Activated naive CD8-positive, alpha-beta T cell treated with anti-CD3 and anti-CD28 coated beads, Interleukin-2, amount 50 U/mL, for 24 hours (primary cell): ENCODE data around the gene POMGNT2.
A peak's percentile ranks its signal among the peaks of the same experiment; 100 is the strongest.

Source experiments
- ATAC-seq: fragments of 150-1000 bp; cut with Tn5 transposase; one replicate; pipeline ENCODE4 v1.10.0; 2021
- DNase-seq: peaks from one replicate; pipeline ENCODE4 v3.0.0; 2021
- H3K27ac Mint-ChIP-seq: one replicate; pipeline ENCODE4 v1.8.0; 2021; ENCODE audit warnings: mild to moderate bottlenecking, mixed read lengths
- H3K27me3 Mint-ChIP-seq: one replicate; pipeline ENCODE4 v1.8.0; 2021; ENCODE audit warnings: mixed read lengths
- H3K36me3 Mint-ChIP-seq: one replicate; pipeline ENCODE4 v1.8.0; 2021; ENCODE audit warnings: low read depth, mixed read lengths
- H3K4me1 Mint-ChIP-seq: one replicate; pipeline ENCODE4 v1.8.0; 2021; ENCODE audit warnings: mixed read lengths
- H3K4me3 Mint-ChIP-seq: one replicate; pipeline ENCODE4 v1.8.0; 2021; ENCODE audit warnings: mild to moderate bottlenecking, moderate library complexity, mixed read lengths
- H3K9me3 Mint-ChIP-seq: one replicate; pipeline ENCODE4 v1.8.0; 2021; ENCODE audit warnings: mixed read lengths

The POMGNT2 gene

GRCh38 chr3:43091481-43091880 is 14.4 kb downstream of the POMGNT2 start:
- no peak overlapping the region for H3K27ac Mint-ChIP-seq
- DNase-seq = no peak
- no peak for ATAC-seq
- H3K9me3 Mint-ChIP-seq = no peaks in the 10 kb centered on the region
- H3K27me3 Mint-ChIP-seq = no peaks in the 10 kb centered on the region
- no peak overlapping the region for H3K4me3 Mint-ChIP-seq
- H3K36me3 Mint-ChIP-seq = no peaks in the 10 kb centered on the region
- peaks cover 5% of the 10 kb centered on the region for H3K4me1 Mint-ChIP-seq

- Mint-ChIP-seq H3K27me3 (no peaks in the 10 kb centered on the region), H3K36me3 (peaks cover 5% of the 10 kb centered on the region), H3K27ac (no peak overlapping the region), H3K9me3 (no peaks in the 10 kb centered on the region), H3K4me1 (peaks cover 5% of the 10 kb centered on the region), H3K4me3 (no peak overlapping the region)
- DNase-seq (no peak), ATAC-seq (no peak)
These were observed 15.6 kb downstream of the POMGNT2 start for GRCh38 chr3:43090238-43090637.

GRCh38 chr3:43089081-43089480 is 16.8 kb downstream of the POMGNT2 start:
- no peaks in the 10 kb centered on the region for H3K27me3 Mint-ChIP-seq
- peaks cover 12% of the 10 kb centered on the region for H3K36me3 Mint-ChIP-seq
- DNase-seq (no peak), ATAC-seq (no peak)
- no peak overlapping the region for H3K4me3 Mint-ChIP-seq
- peaks cover 5% of the 10 kb centered on the region for H3K4me1 Mint-ChIP-seq
- peaks cover 5% of the 10 kb centered on the region for H3K9me3 Mint-ChIP-seq
- H3K27ac Mint-ChIP-seq = no peak overlapping the region

DNA sequence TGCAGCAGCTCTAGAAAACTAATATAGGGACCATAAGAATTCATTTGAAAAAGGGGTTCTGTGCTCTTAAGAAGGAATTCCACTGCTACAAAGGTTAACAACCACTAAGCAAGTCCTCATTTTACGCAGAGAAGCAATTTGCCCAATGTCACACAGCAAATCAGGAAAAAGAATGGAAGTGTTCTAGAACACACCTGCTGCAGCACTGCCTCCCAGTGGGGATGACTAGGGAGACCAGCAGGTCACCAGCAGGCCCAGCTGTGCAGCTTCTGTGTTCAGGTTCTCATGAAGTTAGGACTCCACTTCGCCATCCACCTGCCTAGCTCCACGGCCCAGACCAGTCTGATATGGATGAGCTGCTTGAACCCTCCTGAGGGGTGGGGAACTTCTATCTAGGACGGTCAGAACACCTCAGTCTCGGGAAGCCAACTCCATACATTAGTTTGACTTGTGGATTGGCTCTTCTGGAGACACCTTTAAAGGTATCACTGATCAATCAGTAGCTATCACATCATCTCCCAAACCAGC is 18.6 kb downstream of the POMGNT2 start:
- H3K27ac Mint-ChIP-seq = no peak overlapping the region
- no peak for DNase-seq
- peaks cover 22% of the 10 kb centered on the region for H3K9me3 Mint-ChIP-seq
- peaks cover 29% of the 10 kb centered on the region for H3K36me3 Mint-ChIP-seq
- no peak for ATAC-seq
- H3K4me1 Mint-ChIP-seq = peaks cover 5% of the 10 kb centered on the region
- no peaks in the 10 kb centered on the region for H3K27me3 Mint-ChIP-seq
- H3K4me3 Mint-ChIP-seq = no peak overlapping the region

DNA sequence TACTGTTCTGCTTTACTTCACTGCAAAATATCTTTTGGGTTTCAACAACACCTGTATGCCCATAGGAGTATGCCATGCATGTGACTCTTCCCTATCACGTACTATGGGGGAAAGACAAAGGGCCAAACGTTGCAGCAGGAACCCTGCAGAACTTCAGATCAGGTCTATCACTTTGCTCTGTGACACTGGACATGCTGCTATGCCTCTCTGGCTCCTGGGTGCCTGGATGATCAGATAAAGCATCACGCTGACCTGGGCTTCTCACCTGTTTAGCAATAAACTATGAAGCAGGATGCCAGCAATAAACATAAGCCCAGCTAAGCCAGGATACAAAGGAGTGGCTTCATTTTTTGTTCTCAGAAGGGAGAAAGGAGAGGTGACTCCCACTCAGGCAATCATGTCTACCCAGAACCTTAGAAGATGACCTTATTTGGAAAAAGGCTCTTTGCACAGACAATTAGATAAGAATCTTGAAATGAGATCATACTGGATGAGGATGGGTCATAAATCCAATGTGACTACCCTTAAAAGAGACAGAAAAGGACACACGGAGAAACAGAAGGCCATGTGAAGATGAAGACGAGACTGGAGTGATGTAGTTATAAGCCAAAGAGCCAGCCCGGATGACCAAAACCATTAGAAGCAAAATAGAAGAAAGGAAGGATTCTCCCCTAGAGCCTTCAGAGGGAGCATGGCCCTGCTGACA is 19.3 kb downstream of the POMGNT2 start:
- Mint-ChIP-seq H3K9me3 (peaks cover 25% of the 10 kb centered on the region), H3K27ac (no peak overlapping the region), H3K4me1 (peaks cover 5% of the 10 kb centered on the region), H3K36me3 (peaks cover 33% of the 10 kb centered on the region), H3K4me3 (no peak overlapping the region), H3K27me3 (no peaks in the 10 kb centered on the region)
- no peak for DNase-seq
- ATAC-seq = peak; percentile 7

GRCh38 chr3:43082457-43082856 is 23.4 kb downstream of the POMGNT2 start:
- Mint-ChIP-seq H3K27me3 (no peaks in the 10 kb centered on the region), H3K4me3 (no peak overlapping the region), H3K27ac (no peak overlapping the region), H3K36me3 (peaks cover 61% of the 10 kb centered on the region), H3K9me3 (peaks cover 25% of the 10 kb centered on the region), H3K4me1 (peaks cover 5% of the 10 kb centered on the region)
- DNase-seq = no peak
- ATAC-seq = no peak

GRCh38 chr3:43081796-43082195 is 24.1 kb downstream of the POMGNT2 start:
- Mint-ChIP-seq H3K27ac (no peak overlapping the region), H3K36me3 (peaks cover 61% of the 10 kb centered on the region), H3K4me1 (peaks cover 3% of the 10 kb centered on the region), H3K27me3 (no peaks in the 10 kb centered on the region), H3K4me3 (no peak overlapping the region), H3K9me3 (peaks cover 25% of the 10 kb centered on the region)
- ATAC-seq = no peak
- no peak for DNase-seq

DNA sequence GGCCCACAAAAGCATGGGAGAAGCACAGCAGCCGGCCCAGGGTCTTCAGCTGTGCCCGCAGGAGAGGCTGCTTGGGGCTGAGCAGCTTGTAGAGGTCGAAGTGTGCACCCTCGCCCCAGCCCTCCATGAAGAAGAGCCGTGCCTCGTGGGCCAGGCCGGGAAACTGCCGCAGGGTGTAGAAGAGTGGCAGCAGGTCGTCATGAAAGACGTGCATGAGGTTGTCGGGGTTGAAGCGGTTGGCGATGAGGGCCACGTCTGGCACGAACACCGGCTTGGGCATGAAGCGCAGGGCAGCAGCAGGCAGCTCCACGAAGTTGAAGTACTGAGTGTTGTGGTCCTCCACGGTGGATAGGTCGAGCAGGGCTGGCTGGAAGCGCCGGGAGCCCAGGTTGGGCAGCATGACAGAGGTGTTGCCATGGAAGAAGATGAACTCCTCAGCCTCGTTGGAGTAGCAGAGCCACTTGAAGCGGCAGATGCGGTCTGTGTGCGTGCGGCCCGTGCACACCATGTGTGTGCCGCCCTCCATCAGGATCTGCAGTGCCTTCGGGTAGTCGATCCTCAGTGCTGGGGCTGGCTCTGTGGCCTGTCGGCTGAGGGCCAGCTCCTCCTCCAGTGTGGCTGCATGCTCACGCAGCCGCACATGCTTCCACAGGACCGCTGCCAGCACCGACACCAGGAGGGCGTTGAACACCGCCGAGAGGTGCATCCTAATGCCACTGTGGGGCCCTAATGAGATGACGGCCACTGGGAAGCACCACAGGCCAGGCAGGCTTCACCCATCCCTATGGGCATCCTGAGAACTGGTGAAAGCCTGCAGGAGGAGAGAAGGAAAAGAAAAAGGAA is 24.9 kb downstream of the POMGNT2 start:
- Mint-ChIP-seq H3K9me3 (peaks cover 25% of the 10 kb centered on the region), H3K27ac (no peak overlapping the region), H3K4me1 (no peaks in the 10 kb centered on the region), H3K4me3 (no peak overlapping the region), H3K27me3 (no peaks in the 10 kb centered on the region), H3K36me3 (peaks cover 61% of the 10 kb centered on the region)
- DNase-seq = no peak
- no peak for ATAC-seq

GRCh38 chr3:43079536-43080332 is 26.1 kb downstream of the POMGNT2 start:
- DNase-seq (no peak), ATAC-seq (no peak)
- Mint-ChIP-seq H3K4me1 (no peaks in the 10 kb centered on the region), H3K36me3 (peaks cover 53% of the 10 kb centered on the region), H3K9me3 (peaks cover 25% of the 10 kb centered on the region), H3K27ac (no peak overlapping the region), H3K27me3 (no peaks in the 10 kb centered on the region), H3K4me3 (no peak overlapping the region)

- Mint-ChIP-seq H3K9me3 (peaks cover 7% of the 10 kb centered on the region), H3K4me1 (no peaks in the 10 kb centered on the region), H3K27me3 (no peaks in the 10 kb centered on the region), H3K27ac (no peak overlapping the region), H3K36me3 (peaks cover 36% of the 10 kb centered on the region), H3K4me3 (no peak overlapping the region)
- ATAC-seq (no peak), DNase-seq (no peak)
These were observed 28.2 kb downstream of the POMGNT2 start for GRCh38 chr3:43077707-43078106.

- ATAC-seq (no peak), DNase-seq (no peak)
- no peaks in the 10 kb centered on the region for H3K27me3 Mint-ChIP-seq
- no peak overlapping the region for H3K4me3 Mint-ChIP-seq
- no peak overlapping the region for H3K27ac Mint-ChIP-seq
- H3K9me3 Mint-ChIP-seq = peaks cover 2% of the 10 kb centered on the region
- H3K4me1 Mint-ChIP-seq = no peaks in the 10 kb centered on the region
- peaks cover 31% of the 10 kb centered on the region for H3K36me3 Mint-ChIP-seq
These were observed 28.6 kb downstream of the POMGNT2 start for GRCh38 chr3:43077261-43077660.

DNA sequence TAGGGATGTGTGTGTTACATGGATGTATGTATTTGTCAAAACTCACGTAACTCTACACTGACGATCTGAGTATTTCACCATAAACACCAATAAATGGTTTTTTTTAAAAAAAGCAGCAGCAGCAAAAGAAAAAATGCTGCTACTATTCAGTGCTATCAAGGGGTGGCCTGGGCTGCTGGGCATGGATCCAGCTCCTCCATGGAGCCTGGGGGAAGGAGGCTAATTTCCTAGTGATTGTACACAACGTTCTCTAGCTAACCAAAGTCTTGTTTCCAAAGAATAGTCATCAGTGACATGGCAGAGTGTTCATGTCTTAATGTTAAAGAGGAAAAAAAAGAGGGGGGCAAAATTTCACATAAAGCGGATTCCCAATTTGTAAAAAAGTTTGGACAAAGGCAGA is 29.0 kb downstream of the POMGNT2 start:
- DNase-seq (no peak), ATAC-seq (no peak)
- no peaks in the 10 kb centered on the region for H3K9me3 Mint-ChIP-seq
- no peaks in the 10 kb centered on the region for H3K4me1 Mint-ChIP-seq
- no peaks in the 10 kb centered on the region for H3K27me3 Mint-ChIP-seq
- H3K27ac Mint-ChIP-seq = no peak overlapping the region
- peaks cover 29% of the 10 kb centered on the region for H3K36me3 Mint-ChIP-seq
- no peak overlapping the region for H3K4me3 Mint-ChIP-seq

DNA sequence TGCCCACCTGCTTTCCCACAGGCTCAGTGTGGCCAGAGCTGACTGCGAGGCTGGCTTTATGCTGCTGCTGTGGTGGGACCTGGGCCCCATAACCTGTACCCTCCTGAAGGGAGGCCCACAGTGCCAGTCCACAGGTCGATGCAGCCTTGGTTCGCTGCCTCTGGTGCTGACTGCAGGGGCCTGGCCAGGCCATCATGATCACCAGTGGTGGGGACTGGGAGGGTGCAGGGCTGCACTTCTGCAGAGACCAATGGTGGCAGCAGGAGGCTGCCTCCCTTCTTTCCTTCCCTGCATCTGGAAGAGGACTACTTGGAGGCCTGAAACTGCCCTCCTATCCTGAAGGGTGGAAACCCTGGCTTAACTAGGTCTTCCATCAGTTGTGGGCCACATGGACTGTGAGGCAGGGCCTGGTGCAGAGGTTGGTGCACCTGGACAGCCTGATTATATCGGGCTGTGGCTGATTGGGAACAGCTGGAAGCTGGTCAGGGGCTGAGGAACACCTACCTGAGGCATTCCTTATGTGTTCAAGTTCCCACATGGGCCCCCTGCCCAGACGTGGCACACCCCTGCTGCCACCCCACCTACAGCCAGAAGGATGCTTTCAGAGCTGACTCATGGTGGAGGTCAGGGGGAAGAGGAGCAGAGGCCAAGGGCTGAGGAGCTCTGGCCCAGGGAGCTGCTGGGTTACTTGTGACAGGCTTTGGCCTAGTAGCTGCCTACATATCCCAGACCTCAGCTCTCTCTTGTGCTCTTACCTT is 29.8 kb downstream of the POMGNT2 start:
- Mint-ChIP-seq H3K4me3 (no peak overlapping the region), H3K36me3 (peaks cover 25% of the 10 kb centered on the region), H3K4me1 (no peaks in the 10 kb centered on the region), H3K27me3 (no peaks in the 10 kb centered on the region), H3K9me3 (no peaks in the 10 kb centered on the region), H3K27ac (no peak overlapping the region)
- DNase-seq = no peak
- no peak for ATAC-seq
